Activated T-helper 1 cell treated with anti-CD3 and anti-CD28 coated beads, Interleukin-12 subunit alpha, Interleukin-12 subunit beta, Interleukin-2, Interleukin-4 antibody, amounts not matched to agents 30 ng/mL and 10 ng/mL and 1 ng/mL, durations not matched to agents 14 hours and 24 hours and 36 hours (primary cell): ENCODE data around the gene CCDC28B. TPM values are rescaled to one million over a fixed set of nuclear protein-coding genes. Genes with fewer than 3 reads are reported as not detected.

Experiments used
- DNase-seq: peaks from one replicate; pipeline ENCODE4 v3.0.0; 2021; ENCODE audit warnings: low spot score
- H3K27ac Mint-ChIP-seq: one replicate; pipeline ENCODE4 v1.8.0; 2021; ENCODE audit warnings: mild to moderate bottlenecking, mixed read lengths
- H3K27me3 Mint-ChIP-seq: one replicate; pipeline ENCODE4 v1.8.0; 2022; ENCODE audit warnings: mild to moderate bottlenecking, moderate library complexity, mixed read lengths; ENCODE audit not compliant: insufficient read depth
- H3K36me3 Mint-ChIP-seq: one replicate; pipeline ENCODE4 v1.8.0; 2021; ENCODE audit warnings: low read depth, mixed read lengths
- H3K4me1 Mint-ChIP-seq: one replicate; pipeline ENCODE4 v1.8.0; 2021; ENCODE audit warnings: low read depth, mixed read lengths
- H3K4me3 Mint-ChIP-seq: one replicate; pipeline ENCODE4 v1.8.0; 2021; ENCODE audit warnings: mild to moderate bottlenecking, moderate library complexity, mixed read lengths
- H3K9me3 Mint-ChIP-seq: one replicate; pipeline ENCODE4 v1.8.0; 2021; ENCODE audit warnings: mixed read lengths
- intact Hi-C: fragments of 100-400 bp; cut with micrococcal nuclease; formaldehyde crosslinking; loops from one replicate; pipeline ENCODE4 v1.15.1; 2024
- total RNA-seq: library from RNA; stranded (reverse); gene quantifications from 2 replicates; pipeline ENCODE4 v1.2.3, GENCODE V29; 2022

The CCDC28B gene
- total RNA-seq, 1 donor from 2014 or later, result 32.6 TPM

DNA sequence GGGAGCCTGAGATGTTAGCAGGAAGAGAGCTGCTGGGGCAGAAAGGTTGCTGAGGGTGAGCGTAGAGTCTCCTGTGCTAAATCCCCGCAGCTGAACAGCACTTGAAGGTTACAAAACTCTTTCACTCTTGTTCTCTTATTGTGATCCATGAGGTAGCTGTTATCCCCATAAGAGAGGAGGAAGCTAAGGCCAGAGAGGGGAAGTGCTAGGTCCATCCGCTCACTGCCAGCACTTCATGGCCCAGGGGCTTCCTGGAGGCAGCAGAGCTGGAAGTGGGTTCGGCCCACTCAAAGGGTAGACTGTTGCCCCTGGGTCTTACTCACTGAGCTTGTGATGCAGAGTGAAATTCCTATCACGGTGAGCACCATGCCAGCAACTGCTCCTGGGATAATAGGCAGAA is 16.2 kb downstream of the CCDC28B start:
- Mint-ChIP-seq H3K27me3 (no peaks in the 10 kb centered on the region), H3K36me3 (peaks cover 6% of the 10 kb centered on the region), H3K27ac (no peak overlapping the region), H3K9me3 (no peaks in the 10 kb centered on the region), H3K4me1 (peaks cover 24% of the 10 kb centered on the region), H3K4me3 (no peak overlapping the region)
- no peak for DNase-seq
- intact Hi-C loops, result no loop called here

GRCh38 chr1:32219022-32219421 is 18.6 kb downstream of the CCDC28B start:
- intact Hi-C loops, result no loop called here
- H3K27ac Mint-ChIP-seq, result no peak overlapping the region
- H3K4me3 Mint-ChIP-seq, result no peak overlapping the region
- H3K4me1 Mint-ChIP-seq, result peaks cover 35% of the 10 kb centered on the region
- no peaks in the 10 kb centered on the region for H3K27me3 Mint-ChIP-seq
- no peaks in the 10 kb centered on the region for H3K9me3 Mint-ChIP-seq
- peaks cover 13% of the 10 kb centered on the region for H3K36me3 Mint-ChIP-seq
- DNase-seq, result no peak

- peaks cover 21% of the 10 kb centered on the region for H3K36me3 Mint-ChIP-seq
- intact Hi-C loops, result loop anchor here (10.0 kb wide), 1 partner anchor 54 kb away; no protein-coding TSS in a partner anchor
These were observed 20.6 kb downstream of the CCDC28B start for GRCh38 chr1:32220746-32221580.

DNA sequence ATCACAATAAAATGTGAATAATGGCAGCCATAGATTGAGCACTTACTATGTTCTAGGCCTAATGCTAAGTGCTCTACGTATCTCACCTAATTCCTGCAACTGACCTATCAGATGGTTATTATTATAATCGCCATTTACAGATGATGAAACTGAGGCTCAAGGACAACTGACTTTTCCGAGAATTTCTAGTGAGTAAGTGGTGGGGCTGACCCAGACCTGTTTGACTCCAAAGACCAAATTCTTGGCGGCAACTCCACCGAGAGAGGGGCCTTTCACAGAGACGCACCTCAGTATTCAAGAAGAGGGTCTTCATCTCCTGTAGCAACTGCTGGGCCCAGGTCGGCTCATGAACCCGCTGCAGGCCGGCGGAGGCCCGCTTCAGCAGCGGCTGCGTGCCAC is 21.2 kb downstream of the CCDC28B start:
- H3K27ac Mint-ChIP-seq, result peak overlapping the region; percentile 95
- H3K36me3 Mint-ChIP-seq, result peaks cover 25% of the 10 kb centered on the region
- H3K27me3 Mint-ChIP-seq, result no peaks in the 10 kb centered on the region
- no peak for DNase-seq
- no peaks in the 10 kb centered on the region for H3K9me3 Mint-ChIP-seq
- H3K4me3 Mint-ChIP-seq, result peak overlapping the region; percentile 98
- intact Hi-C loops, result loop anchor here (10.0 kb wide), 1 partner anchor 53 kb away; no protein-coding TSS in a partner anchor
- H3K4me1 Mint-ChIP-seq, result peaks cover 27% of the 10 kb centered on the region

More at GRCh38 chr1:32220746-32221580, 20.6 kb downstream of the CCDC28B start:
- no peaks in the 10 kb centered on the region for H3K9me3 Mint-ChIP-seq
- H3K4me3 Mint-ChIP-seq, result peak overlapping the region; percentile 98
- no peak for DNase-seq
- H3K4me1 Mint-ChIP-seq, result peaks cover 32% of the 10 kb centered on the region
- H3K27ac Mint-ChIP-seq, result peak overlapping the region; percentile 95
- no peaks in the 10 kb centered on the region for H3K27me3 Mint-ChIP-seq

GRCh38 chr1:32221980-32222755 is 21.8 kb downstream of the CCDC28B start, which contains the start of the genes EIF3I and TMEM234:
TSS of gene EIF3I (plus strand) at chr1:32222407. CDS start at chr1:32222442, 35 bp downstream.
TSS of gene TMEM234 (minus strand) at chr1:32222353. CDS start at chr1:32222322, 31 bp downstream.
- peak; percentile 89 for DNase-seq
- H3K27me3 Mint-ChIP-seq, result no peaks in the 10 kb centered on the region
- H3K4me3 Mint-ChIP-seq, result peak within 1 kb of the TSS; percentile 98
- H3K4me1 Mint-ChIP-seq, result peaks cover 25% of the 10 kb centered on the region
- H3K27ac Mint-ChIP-seq, result peak within 1 kb of the TSS; percentile 95
- intact Hi-C loops, result loop anchor here (1.0 to 10.0 kb wide), 8 partner anchors 21 to 193 kb away; partner anchors contain the start of genes BSDC1, HDAC1 and TXLNA
- no peaks in the 10 kb centered on the region for H3K9me3 Mint-ChIP-seq
- peaks cover 25% of the 10 kb centered on the region for H3K36me3 Mint-ChIP-seq

DNA sequence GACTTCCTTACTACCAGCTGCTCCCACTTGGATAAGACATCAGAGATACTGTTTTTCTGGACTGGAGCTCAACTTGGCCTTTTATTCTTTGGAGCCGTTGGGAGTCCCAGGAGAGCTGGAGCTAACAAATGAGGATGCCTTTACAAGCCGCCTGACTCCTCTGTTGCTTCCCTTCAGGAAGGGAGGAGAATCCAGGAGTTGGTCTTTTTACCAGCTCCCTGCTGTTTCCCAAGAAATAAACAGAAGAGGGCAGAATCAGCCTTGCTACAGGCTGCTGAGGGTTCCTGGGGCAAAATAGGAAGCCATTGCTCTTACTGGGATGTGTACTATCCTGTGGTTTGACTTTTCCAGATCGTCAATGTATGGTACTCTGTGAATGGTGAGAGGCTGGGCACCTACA is 23.3 kb downstream of the CCDC28B start:
- intact Hi-C loops, result loop anchor here (2.0 to 10.0 kb wide), 2 partner anchors 51 to 191 kb away; no protein-coding TSS in a partner anchor
- no peaks in the 10 kb centered on the region for H3K27me3 Mint-ChIP-seq
- H3K9me3 Mint-ChIP-seq, result no peaks in the 10 kb centered on the region
- peak overlapping the region; percentile 73 for H3K27ac Mint-ChIP-seq
- H3K4me3 Mint-ChIP-seq, result peak overlapping the region; percentile 98
- peaks cover 33% of the 10 kb centered on the region for H3K36me3 Mint-ChIP-seq
- no peak for DNase-seq
- H3K4me1 Mint-ChIP-seq, result peaks cover 32% of the 10 kb centered on the region

DNA sequence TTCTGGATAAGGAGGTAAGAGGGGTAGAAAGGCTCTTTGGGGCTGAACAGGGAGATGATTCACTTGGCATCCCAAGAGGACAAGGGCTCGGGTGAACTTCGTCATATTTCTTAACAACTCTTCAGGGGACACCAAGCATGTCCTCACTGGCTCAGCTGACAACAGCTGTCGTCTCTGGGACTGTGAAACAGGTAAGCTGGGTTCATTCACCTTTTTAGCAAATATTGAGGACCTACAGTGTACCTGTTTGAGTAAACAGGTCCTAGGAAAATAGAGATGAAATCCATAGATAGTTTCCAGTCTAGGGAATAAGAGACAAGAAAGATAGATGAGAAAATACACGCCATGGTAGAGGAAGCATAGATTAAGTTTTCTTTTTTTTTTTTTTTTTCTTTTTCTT is 23.9 kb downstream of the CCDC28B start:
- Mint-ChIP-seq H3K27me3 (no peaks in the 10 kb centered on the region), H3K27ac (no peak overlapping the region), H3K4me1 (peaks cover 32% of the 10 kb centered on the region), H3K9me3 (no peaks in the 10 kb centered on the region), H3K36me3 (peaks cover 39% of the 10 kb centered on the region), H3K4me3 (peak overlapping the region; percentile 98)
- no peak for DNase-seq
- intact Hi-C loops, result loop anchor here (10.0 kb wide), 1 partner anchor 51 kb away; no protein-coding TSS in a partner anchor

DNA sequence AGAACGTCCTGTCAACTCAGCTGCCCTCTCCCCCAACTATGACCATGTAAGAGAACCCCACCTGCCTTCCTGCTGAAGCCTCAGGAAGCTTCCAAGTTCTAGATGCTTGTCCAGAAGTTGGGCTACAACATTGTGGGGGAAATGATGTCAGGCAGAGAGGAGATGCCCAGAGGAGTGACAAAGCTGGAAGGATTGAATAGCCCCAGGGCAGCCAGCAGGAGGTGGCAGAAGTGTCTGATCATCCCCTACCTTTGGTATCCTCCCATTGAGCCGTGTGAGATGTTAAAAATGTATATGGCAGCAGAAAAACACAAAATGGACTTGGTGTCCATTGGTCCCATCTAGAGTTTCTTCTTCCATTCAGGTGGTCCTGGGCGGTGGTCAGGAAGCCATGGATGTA is 28.4 kb downstream of the CCDC28B start:
- H3K27me3 Mint-ChIP-seq, result no peaks in the 10 kb centered on the region
- no peaks in the 10 kb centered on the region for H3K9me3 Mint-ChIP-seq
- intact Hi-C loops, result loop anchor here (10.0 kb wide), 1 partner anchor 46 kb away; no protein-coding TSS in a partner anchor
- H3K27ac Mint-ChIP-seq, result no peak overlapping the region
- H3K4me1 Mint-ChIP-seq, result peaks cover 14% of the 10 kb centered on the region
- no peak overlapping the region for H3K4me3 Mint-ChIP-seq
- H3K36me3 Mint-ChIP-seq, result peaks cover 39% of the 10 kb centered on the region
- DNase-seq, result no peak

DNA sequence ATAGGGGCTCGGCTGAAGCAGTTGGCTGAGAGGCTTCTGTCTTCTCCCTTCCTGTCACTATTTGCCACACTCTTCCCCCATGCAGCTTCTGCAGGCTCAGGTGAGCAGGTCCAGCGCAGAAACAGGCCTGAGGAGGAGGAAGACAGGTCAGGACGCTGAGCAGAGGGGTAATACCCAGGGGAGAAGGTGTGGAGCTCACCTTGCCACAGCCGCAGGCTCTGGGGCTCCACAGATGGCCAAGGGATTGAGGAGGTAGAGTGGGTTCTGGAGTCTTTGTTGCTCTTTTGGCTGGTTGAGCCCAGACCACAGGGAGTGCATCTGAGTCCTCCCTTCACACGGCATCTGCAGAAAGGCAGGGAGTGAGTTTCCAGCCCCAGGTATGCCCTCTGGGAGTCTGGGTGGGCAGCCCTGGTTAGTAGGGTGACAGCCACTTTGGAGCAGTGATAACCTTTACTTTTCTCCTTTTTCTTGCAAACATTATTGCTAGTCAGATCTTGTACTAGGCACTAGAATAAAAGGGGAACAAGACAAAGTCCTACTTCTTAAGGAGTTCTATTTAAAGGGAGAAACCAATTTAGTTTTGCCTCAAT is 31.5 kb downstream of the CCDC28B start:
- peak overlapping the region; percentile 23 for H3K27ac Mint-ChIP-seq
- no peaks in the 10 kb centered on the region for H3K9me3 Mint-ChIP-seq
- H3K36me3 Mint-ChIP-seq, result peaks cover 31% of the 10 kb centered on the region
- H3K4me3 Mint-ChIP-seq, result no peak overlapping the region
- intact Hi-C loops, result no loop called here
- no peak for DNase-seq
- H3K27me3 Mint-ChIP-seq, result no peaks in the 10 kb centered on the region
- peaks cover 7% of the 10 kb centered on the region for H3K4me1 Mint-ChIP-seq

DNA sequence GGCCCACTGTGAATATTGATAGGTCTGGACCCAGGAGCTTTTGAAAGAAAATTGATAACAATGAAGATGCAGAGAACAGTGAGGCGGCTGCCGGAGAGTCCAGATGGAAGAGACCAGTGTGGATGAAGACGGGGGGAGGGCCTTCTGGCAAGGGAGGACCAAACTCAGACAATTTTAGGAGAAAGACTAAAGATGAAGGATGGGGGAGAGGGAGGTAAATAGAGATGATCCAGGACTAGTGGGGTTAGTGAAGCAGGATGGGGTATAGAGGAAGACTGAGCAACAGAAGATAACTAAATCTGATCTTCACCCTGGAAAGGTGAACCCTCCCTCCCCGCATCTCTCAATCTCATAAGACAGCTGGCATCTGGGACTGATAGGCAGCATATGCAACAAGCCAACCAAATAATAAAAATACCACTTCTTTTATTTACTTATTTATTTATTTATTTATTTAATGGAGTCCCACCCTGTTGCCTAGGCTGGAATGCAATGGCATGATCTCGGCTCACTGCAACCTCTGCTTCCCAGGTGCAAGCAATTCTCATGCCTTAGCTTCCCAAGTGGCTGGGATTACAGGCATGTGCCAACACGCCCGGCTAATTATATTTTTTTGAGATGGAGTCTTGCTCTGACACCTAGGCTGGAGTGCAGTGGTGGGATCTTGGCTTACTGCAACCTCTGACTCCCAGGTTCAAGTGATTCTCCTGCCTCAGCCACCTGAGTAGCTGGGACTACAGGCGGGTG is 32.3 kb downstream of the CCDC28B start:
- intact Hi-C loops, result no loop called here
- H3K4me3 Mint-ChIP-seq, result no peak overlapping the region
- H3K4me1 Mint-ChIP-seq, result peaks cover 2% of the 10 kb centered on the region
- H3K27ac Mint-ChIP-seq, result no peak overlapping the region
- H3K36me3 Mint-ChIP-seq, result peaks cover 30% of the 10 kb centered on the region
- DNase-seq, result no peak
- no peaks in the 10 kb centered on the region for H3K9me3 Mint-ChIP-seq
- H3K27me3 Mint-ChIP-seq, result no peaks in the 10 kb centered on the region

GRCh38 chr1:32234792-32235191 is 34.4 kb downstream of the CCDC28B start:
- H3K27me3 Mint-ChIP-seq, result no peaks in the 10 kb centered on the region
- H3K27ac Mint-ChIP-seq, result no peak overlapping the region
- intact Hi-C loops, result no loop called here
- no peaks in the 10 kb centered on the region for H3K9me3 Mint-ChIP-seq
- DNase-seq, result no peak
- peaks cover 14% of the 10 kb centered on the region for H3K36me3 Mint-ChIP-seq
- H3K4me1 Mint-ChIP-seq, result peaks cover 5% of the 10 kb centered on the region
- H3K4me3 Mint-ChIP-seq, result no peak overlapping the region

DNA sequence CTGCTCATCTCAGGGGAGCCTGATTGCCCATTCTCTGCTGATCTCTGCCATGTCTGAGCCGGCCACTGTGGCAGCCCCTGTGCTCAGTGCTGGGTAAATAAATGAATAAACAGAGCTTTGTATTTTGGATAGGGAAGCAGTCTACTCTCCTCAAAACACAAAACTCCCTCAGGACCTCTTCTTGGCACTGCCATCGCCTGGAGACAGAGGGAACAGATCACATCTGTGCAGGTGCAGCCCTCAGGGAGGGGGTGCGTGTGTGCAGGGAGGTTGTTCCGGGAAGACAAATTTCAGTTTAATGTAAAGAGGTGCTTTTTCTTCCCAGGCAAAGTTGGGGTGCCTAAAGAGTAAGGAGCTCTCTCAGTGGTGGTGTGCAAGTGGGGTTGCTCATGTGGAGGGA is 38.9 kb downstream of the CCDC28B start:
- Mint-ChIP-seq H3K4me3 (peak overlapping the region; percentile 82), H3K9me3 (no peaks in the 10 kb centered on the region), H3K36me3 (peaks cover 5% of the 10 kb centered on the region), H3K4me1 (peaks cover 17% of the 10 kb centered on the region), H3K27ac (no peak overlapping the region), H3K27me3 (no peaks in the 10 kb centered on the region)
- DNase-seq, result no peak
- intact Hi-C loops, result no loop called here
